WTC11 (cell line): ENCODE results near the gene RNF214. TPM values are rescaled to one million over a fixed set of nuclear protein-coding genes. Genes with fewer than 3 reads are reported as not detected.

Source experiments
- ATAC-seq: fragments of 200-7000 bp; cut with Tn5 transposase; 2 replicates; pipeline ENCODE4 v1.10.0; 2021; ENCODE audit warnings: mild to moderate bottlenecking, moderate library complexity
- CTCF ChIA-PET: fragments of 300-600 bp; sonication (Branson Sonifier 250); formaldehyde crosslinking; loops from one replicate; lab custom pipeline; 2021; ENCODE audit warnings: antibody characterized with exemption; lab: Charles Lee
- POLR2A ChIA-PET: fragments of 350-600 bp; sonication (Branson Sonifier 250); formaldehyde crosslinking; loops from one replicate; lab custom pipeline; 2021; ENCODE audit warnings: antibody characterized with exemption; lab: Charles Lee
- DNase-seq: peaks from one replicate; pipeline ENCODE4 v3.0.0; 2021; ENCODE audit warnings: low spot score
- H3K27ac Mint-ChIP-seq: 2 replicates; pipeline ENCODE4 v1.8.0; 2021; ENCODE audit warnings: mixed read lengths
- H3K27me3 Mint-ChIP-seq: 2 replicates; pipeline ENCODE4 v1.8.0; 2021; ENCODE audit warnings: low read depth, mild to moderate bottlenecking, moderate library complexity, mixed read lengths
- H3K36me3 Mint-ChIP-seq: 2 replicates; pipeline ENCODE4 v1.8.0; 2021; ENCODE audit warnings: mixed read lengths
- H3K4me1 Mint-ChIP-seq: 2 replicates; pipeline ENCODE4 v1.8.0; 2022; ENCODE audit warnings: mixed read lengths
- H3K4me3 Mint-ChIP-seq: 2 replicates; pipeline ENCODE4 v1.8.0; 2021; ENCODE audit warnings: mild to moderate bottlenecking, moderate library complexity, mixed read lengths
- H3K9me3 Mint-ChIP-seq: 2 replicates; pipeline ENCODE4 v1.8.0; 2021; ENCODE audit warnings: mixed read lengths
- ARID4B ChIP-seq: sonication (generic); formaldehyde crosslinking; IDR thresholded peaks from 2 replicates; pipeline ENCODE4 v1.8.0; 2023; ENCODE audit warnings: missing genetic modification reagents, mild to moderate bottlenecking, borderline replicate concordance
- ATF1 ChIP-seq: sonication (generic); formaldehyde crosslinking; IDR thresholded peaks from 2 replicates; pipeline ENCODE4 v1.8.1; 2023; ENCODE audit warnings: mild to moderate bottlenecking, moderate library complexity, missing genetic modification reagents
- CREB1 ChIP-seq: sonication (generic); formaldehyde crosslinking; IDR thresholded peaks from 2 replicates; pipeline ENCODE4 v1.8.0; 2023; ENCODE audit warnings: mild to moderate bottlenecking, missing genetic modification reagents
- ESRRA ChIP-seq: sonication (generic); formaldehyde crosslinking; IDR thresholded peaks from 2 replicates; pipeline ENCODE4 v1.8.1; 2022; ENCODE audit warnings: mild to moderate bottlenecking, missing genetic modification reagents, borderline replicate concordance
- GRHL2 ChIP-seq: fragments of 250-450 bp; sonication (Bioruptor Pico); IDR thresholded peaks from 2 replicates; pipeline ENCODE4 v1.8.0; 2022; ENCODE audit warnings: mild to moderate bottlenecking, moderate library complexity; ENCODE audit not compliant: insufficient replicate concordance, severe bottlenecking
- MYBL2 ChIP-seq: sonication (generic); formaldehyde crosslinking; IDR thresholded peaks from 2 replicates; pipeline ENCODE4 v1.8.1; 2023; ENCODE audit warnings: mild to moderate bottlenecking, moderate library complexity, missing genetic modification reagents
- NFYB ChIP-seq: sonication (generic); formaldehyde crosslinking; conservative IDR thresholded peaks from 2 replicates; pipeline ENCODE4 v1.8.0; 2022; ENCODE audit warnings: low read depth, missing genetic modification reagents
- OVOL2 ChIP-seq: fragments of 250-450 bp; sonication (Bioruptor Pico); IDR thresholded peaks from 2 replicates; pipeline ENCODE4 v1.9.0; 2021; ENCODE audit warnings: mild to moderate bottlenecking, borderline replicate concordance
- SMAD4 ChIP-seq: sonication (generic); formaldehyde crosslinking; IDR thresholded peaks from 2 replicates; pipeline ENCODE4 v1.8.0; 2022; ENCODE audit warnings: mild to moderate bottlenecking, missing genetic modification reagents
- ZMAT4 ChIP-seq: fragments of 250-450 bp; sonication (Bioruptor Pico); IDR thresholded peaks from 2 replicates; pipeline ENCODE4 v1.9.0; 2021; ENCODE audit warnings: mild to moderate bottlenecking
- ZNF263 ChIP-seq: sonication (generic); formaldehyde crosslinking; IDR thresholded peaks from 2 replicates; pipeline ENCODE4 v1.8.1; 2022; ENCODE audit warnings: low read depth, mild to moderate bottlenecking, moderate library complexity, missing genetic modification reagents
- total RNA-seq: library from RNA; stranded (reverse); gene quantifications from 3 replicates; pipeline ENCODE4 v1.2.3, GENCODE V29; 2021
- TF ChIP-seq, protein P1 (sequence below): sonication (generic); formaldehyde crosslinking; IDR thresholded peaks from 2 replicates; pipeline ENCODE4 v1.8.0; 2023; ENCODE audit warnings: mild to moderate bottlenecking, missing genetic modification reagents
- TF ChIP-seq, protein P2 (sequence below): sonication (generic); formaldehyde crosslinking; IDR thresholded peaks from 2 replicates; pipeline ENCODE4 v1.8.1; 2023; ENCODE audit warnings: mild to moderate bottlenecking, missing genetic modification reagents
- TF ChIP-seq, protein P3 (sequence below): sonication (generic); formaldehyde crosslinking; IDR thresholded peaks from 2 replicates; pipeline ENCODE4 v1.8.0; 2022; ENCODE audit warnings: mild to moderate bottlenecking, missing genetic modification reagents
- TF ChIP-seq, protein P4 (sequence below): fragments of 250-450 bp; sonication (Bioruptor Pico); IDR thresholded peaks from 2 replicates; pipeline ENCODE4 v1.9.0; 2021; ENCODE audit warnings: moderate library complexity, mild to moderate bottlenecking, inconsistent platforms, borderline replicate concordance

Gene RNF214
- total RNA-seq, 1 experiment from 2014 or later = 35.4 TPM

DNA sequence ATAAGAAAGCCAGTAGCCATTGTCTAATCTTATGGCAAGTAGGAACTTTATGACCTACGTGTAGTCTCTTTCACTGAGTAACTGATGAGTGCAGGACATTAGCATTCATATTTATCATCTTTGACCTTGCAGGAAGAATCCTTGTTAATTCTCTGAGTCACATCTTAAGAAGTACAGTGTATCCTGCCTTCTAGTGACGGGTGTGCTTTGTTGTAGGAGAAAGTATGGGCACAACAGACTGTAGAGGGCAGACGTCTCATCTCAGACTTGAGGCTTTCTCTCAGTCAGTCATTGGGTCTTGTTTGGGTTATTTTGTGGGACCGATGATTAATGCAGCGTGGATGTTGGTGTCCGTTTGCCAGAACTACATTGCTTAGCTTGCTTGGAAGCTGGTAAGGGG is 6.8 kb downstream of the RNF214 start (continued):
- TF ChIP-seq, protein P1, sequence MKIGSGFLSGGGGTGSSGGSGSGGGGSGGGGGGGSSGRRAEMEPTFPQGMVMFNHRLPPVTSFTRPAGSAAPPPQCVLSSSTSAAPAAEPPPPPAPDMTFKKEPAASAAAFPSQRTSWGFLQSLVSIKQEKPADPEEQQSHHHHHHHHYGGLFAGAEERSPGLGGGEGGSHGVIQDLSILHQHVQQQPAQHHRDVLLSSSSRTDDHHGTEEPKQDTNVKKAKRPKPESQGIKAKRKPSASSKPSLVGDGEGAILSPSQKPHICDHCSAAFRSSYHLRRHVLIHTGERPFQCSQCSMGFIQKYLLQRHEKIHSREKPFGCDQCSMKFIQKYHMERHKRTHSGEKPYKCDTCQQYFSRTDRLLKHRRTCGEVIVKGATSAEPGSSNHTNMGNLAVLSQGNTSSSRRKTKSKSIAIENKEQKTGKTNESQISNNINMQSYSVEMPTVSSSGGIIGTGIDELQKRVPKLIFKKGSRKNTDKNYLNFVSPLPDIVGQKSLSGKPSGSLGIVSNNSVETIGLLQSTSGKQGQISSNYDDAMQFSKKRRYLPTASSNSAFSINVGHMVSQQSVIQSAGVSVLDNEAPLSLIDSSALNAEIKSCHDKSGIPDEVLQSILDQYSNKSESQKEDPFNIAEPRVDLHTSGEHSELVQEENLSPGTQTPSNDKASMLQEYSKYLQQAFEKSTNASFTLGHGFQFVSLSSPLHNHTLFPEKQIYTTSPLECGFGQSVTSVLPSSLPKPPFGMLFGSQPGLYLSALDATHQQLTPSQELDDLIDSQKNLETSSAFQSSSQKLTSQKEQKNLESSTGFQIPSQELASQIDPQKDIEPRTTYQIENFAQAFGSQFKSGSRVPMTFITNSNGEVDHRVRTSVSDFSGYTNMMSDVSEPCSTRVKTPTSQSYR (CRISPR knock-in tag) = no peak
- no peak for TF ChIP-seq ZNF263 (CRISPR knock-in tag)
- TF ChIP-seq ESRRA (CRISPR knock-in tag) = no peak
- TF ChIP-seq, protein P2, sequence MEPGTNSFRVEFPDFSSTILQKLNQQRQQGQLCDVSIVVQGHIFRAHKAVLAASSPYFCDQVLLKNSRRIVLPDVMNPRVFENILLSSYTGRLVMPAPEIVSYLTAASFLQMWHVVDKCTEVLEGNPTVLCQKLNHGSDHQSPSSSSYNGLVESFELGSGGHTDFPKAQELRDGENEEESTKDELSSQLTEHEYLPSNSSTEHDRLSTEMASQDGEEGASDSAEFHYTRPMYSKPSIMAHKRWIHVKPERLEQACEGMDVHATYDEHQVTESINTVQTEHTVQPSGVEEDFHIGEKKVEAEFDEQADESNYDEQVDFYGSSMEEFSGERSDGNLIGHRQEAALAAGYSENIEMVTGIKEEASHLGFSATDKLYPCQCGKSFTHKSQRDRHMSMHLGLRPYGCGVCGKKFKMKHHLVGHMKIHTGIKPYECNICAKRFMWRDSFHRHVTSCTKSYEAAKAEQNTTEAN (CRISPR knock-in tag) = no peak
- TF ChIP-seq ZMAT4 (CRISPR knock-in tag) = no peak
- no peak for TF ChIP-seq NFYB (CRISPR knock-in tag)
- no peak for TF ChIP-seq SMAD4 (CRISPR knock-in tag)
- TF ChIP-seq, protein P3, sequence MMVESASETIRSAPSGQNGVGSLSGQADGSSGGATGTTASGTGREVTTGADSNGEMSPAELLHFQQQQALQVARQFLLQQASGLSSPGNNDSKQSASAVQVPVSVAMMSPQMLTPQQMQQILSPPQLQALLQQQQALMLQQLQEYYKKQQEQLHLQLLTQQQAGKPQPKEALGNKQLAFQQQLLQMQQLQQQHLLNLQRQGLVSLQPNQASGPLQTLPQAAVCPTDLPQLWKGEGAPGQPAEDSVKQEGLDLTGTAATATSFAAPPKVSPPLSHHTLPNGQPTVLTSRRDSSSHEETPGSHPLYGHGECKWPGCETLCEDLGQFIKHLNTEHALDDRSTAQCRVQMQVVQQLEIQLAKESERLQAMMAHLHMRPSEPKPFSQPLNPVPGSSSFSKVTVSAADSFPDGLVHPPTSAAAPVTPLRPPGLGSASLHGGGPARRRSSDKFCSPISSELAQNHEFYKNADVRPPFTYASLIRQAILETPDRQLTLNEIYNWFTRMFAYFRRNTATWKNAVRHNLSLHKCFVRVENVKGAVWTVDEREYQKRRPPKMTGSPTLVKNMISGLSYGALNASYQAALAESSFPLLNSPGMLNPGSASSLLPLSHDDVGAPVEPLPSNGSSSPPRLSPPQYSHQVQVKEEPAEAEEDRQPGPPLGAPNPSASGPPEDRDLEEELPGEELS (CRISPR knock-in tag) = no peak

DNA sequence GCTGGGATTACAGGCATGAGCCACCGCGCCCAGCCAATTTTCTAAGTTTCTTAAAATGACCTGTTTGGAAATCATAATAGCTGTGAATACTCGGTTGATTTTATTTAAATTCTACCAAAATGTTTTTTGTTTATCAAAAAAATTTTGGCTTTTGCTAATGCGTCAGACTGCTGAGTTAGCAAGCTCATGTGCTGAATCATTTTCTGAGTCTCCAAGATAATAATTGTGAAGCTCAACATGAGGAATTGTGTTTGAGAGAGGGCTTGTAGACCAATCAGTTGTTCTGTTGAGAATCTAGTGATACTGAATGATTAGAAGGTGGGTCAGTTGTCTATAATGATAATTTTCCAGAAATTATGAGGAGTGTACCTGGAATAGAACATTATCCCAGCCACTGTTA is 15.9 kb downstream of the RNF214 start:
- Mint-ChIP-seq H3K4me3 (no peak overlapping the region), H3K4me1 (no peaks in the 10 kb centered on the region), H3K36me3 (peaks cover 65% of the 10 kb centered on the region), H3K9me3 (no peaks in the 10 kb centered on the region), H3K27me3 (no peaks in the 10 kb centered on the region), H3K27ac (no peak overlapping the region)
- ChIA-PET POLR2A (no interaction called here), CTCF (interaction anchor here (1.5 kb wide), 1 partner anchor 68 kb away, joined by 3 read pairs; the partner anchor contains the start of gene BACE1)
- DNase-seq = no peak
- TF ChIP-seq MYBL2 (no peak), GRHL2 (CRISPR knock-in tag) (no peak), ATF1 (CRISPR knock-in tag) (no peak), CREB1 (no peak), OVOL2 (CRISPR knock-in tag) (no peak)
- TF ChIP-seq, protein P4, sequence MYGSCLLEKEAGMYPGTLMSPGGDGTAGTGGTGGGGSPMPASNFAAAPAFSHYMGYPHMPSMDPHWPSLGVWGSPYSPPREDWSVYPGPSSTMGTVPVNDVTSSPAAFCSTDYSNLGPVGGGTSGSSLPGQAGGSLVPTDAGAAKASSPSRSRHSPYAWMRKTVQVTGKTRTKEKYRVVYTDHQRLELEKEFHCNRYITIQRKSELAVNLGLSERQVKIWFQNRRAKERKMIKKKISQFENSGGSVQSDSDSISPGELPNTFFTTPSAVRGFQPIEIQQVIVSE (CRISPR knock-in tag) = no peak
- no peak for ATAC-seq

DNA sequence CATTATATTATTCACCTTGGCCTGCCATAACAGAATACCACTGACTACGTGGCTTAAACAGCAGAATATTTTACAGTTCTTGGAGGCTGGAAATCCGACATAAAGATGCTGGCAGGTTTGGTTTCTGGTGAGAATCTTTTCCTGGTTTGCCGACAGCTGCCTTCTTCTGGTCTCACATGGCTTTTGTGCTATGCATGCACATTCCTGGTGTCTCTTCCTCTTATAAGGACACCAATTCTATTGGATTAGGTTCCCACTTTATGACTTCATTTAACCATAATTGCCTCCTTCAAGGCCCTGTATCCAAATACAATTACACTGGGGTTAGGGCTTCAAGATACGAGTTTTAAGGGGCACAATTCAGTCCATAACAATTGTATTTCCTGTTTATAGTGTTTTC is 17.1 kb downstream of the RNF214 start:
- H3K36me3 Mint-ChIP-seq = peaks cover 61% of the 10 kb centered on the region

More for the DNA sequence above, 17.1 kb downstream of the RNF214 start:
- Mint-ChIP-seq H3K27me3 (no peaks in the 10 kb centered on the region), H3K9me3 (no peaks in the 10 kb centered on the region), H3K27ac (no peak overlapping the region), H3K4me1 (no peaks in the 10 kb centered on the region)
- no peak for DNase-seq
- TF ChIP-seq ARID4B (CRISPR knock-in tag) = no peak
- TF ChIP-seq, protein P2 (CRISPR knock-in tag) = no peak
- TF ChIP-seq, all 79 proteins: peak for 0
- CTCF ChIA-PET = no interaction called here
- POLR2A ChIA-PET = no interaction called here
- no peak overlapping the region for H3K4me3 Mint-ChIP-seq
- ATAC-seq = no peak
